Iris pigment epithelial cell (primary cell): ENCODE measurements around the gene CD300H.
A peak's percentile ranks its signal among the peaks of the same experiment; 100 is the strongest.
"Not testable (repeated sequence)": the region's sequence is repeated elsewhere in the genome, so short reads cannot be mapped to it uniquely, and the experiment has no call there.

Source experiments
- DNase-seq: peaks from one replicate; pipeline ENCODE4 v3.0.0-alpha.2; 2011; ENCODE audit warnings: low read depth

CD300H gene

GRCh38 chr17:74526681-74527080 is 40.6 kb downstream of the CD300H start:
- no peak for DNase-seq

GRCh38 chr17:74525781-74526288 is 41.5 kb downstream of the CD300H start:
- no peak for DNase-seq

GRCh38 chr17:74525465-74525725 is 41.9 kb downstream of the CD300H start:
- DNase-seq = no peak

- no peak for DNase-seq
Observed at GRCh38 chr17:74524653-74525464, 42.5 kb downstream of the CD300H start.

GRCh38 chr17:74523308-74523707 is 44.0 kb downstream of the CD300H start:
- no peak for DNase-seq

- DNase-seq = no peak
Observed at GRCh38 chr17:74522381-74523105, 44.8 kb downstream of the CD300H start.

- DNase-seq = no peak
Observed at GRCh38 chr17:74521701-74522201, 45.6 kb downstream of the CD300H start.

- no peak for DNase-seq
Observed at GRCh38 chr17:74520790-74521480, 46.4 kb downstream of the CD300H start.

- DNase-seq = no peak
Observed at GRCh38 chr17:74520016-74520434, 47.3 kb downstream of the CD300H start.

- DNase-seq = not testable (repeated sequence)
Observed at GRCh38 chr17:74518413-74518981, 48.8 kb downstream of the CD300H start.

- no peak for DNase-seq
Observed at GRCh38 chr17:74516561-74517328, 50.6 kb downstream of the CD300H start.

GRCh38 chr17:74515941-74516340 is 51.4 kb downstream of the CD300H start:
- DNase-seq = no peak

- no peak for DNase-seq
Observed at GRCh38 chr17:74514632-74515334, 52.5 kb downstream of the CD300H start.

- peak; percentile 44 for DNase-seq
Observed at GRCh38 chr17:74513987-74514631, 53.2 kb downstream of the CD300H start.

GRCh38 chr17:74512624-74513091 is 54.7 kb downstream of the CD300H start:
- no peak for DNase-seq

- DNase-seq = no peak
Observed at GRCh38 chr17:74512036-74512435, 55.3 kb downstream of the CD300H start.
